ENCODE results near the gene IER2. TPM values are rescaled to one million over a fixed set of nuclear protein-coding genes. Genes with fewer than 3 reads are reported as not detected.

Gene IER2, protein sequence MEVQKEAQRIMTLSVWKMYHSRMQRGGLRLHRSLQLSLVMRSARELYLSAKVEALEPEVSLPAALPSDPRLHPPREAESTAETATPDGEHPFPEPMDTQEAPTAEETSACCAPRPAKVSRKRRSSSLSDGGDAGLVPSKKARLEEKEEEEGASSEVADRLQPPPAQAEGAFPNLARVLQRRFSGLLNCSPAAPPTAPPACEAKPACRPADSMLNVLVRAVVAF
- total RNA-seq: 62.9 and 67.9 TPM in 2 replicates

DNA sequence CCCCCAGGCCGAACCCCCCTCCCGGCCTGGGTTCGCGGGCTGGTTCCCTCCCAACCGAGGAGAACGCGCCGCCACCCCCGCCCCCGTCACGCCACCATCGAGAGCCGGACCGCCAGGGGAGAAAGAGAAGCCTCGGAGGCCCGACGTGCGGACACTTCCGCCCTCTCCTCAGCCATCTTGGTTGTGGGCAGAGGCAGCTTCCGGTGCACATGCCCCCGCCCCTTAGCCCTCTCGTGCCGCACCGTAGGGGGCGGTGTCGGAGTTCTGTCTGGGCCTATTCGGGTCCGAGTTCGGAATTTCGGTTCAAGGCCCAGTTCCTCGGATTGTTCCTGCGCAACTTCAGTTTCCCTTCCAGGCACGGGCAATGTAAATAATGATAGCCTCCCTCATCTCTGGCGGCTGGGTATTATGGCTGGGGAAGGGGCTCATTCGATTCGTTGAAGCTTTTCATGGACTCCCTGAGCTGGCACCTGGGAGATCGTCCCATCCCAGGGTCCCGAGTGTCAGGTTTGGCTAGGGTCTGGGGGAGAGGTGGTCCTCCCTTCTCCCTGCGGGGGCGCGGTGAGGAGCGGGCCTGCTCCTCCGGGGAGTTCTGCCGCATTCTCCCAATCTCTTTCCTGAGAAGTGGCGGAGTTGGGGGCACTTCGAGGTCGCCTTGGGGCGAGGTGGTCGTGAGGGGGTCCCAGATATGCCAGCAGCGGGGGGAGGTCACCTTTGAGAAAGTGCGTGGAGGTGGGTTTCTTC is at the start of gene IER2, which contains the start of gene STX10:
Gene IER2 (plus strand): TSS at position 225 of the 744 bp plus-strand sequence. CDS start 2,776 bp downstream, outside the sequence.
Gene STX10 (minus strand): TSS at position 189 of the 744 bp plus-strand sequence. CDS start 202 bp downstream, outside the sequence.

DNA sequence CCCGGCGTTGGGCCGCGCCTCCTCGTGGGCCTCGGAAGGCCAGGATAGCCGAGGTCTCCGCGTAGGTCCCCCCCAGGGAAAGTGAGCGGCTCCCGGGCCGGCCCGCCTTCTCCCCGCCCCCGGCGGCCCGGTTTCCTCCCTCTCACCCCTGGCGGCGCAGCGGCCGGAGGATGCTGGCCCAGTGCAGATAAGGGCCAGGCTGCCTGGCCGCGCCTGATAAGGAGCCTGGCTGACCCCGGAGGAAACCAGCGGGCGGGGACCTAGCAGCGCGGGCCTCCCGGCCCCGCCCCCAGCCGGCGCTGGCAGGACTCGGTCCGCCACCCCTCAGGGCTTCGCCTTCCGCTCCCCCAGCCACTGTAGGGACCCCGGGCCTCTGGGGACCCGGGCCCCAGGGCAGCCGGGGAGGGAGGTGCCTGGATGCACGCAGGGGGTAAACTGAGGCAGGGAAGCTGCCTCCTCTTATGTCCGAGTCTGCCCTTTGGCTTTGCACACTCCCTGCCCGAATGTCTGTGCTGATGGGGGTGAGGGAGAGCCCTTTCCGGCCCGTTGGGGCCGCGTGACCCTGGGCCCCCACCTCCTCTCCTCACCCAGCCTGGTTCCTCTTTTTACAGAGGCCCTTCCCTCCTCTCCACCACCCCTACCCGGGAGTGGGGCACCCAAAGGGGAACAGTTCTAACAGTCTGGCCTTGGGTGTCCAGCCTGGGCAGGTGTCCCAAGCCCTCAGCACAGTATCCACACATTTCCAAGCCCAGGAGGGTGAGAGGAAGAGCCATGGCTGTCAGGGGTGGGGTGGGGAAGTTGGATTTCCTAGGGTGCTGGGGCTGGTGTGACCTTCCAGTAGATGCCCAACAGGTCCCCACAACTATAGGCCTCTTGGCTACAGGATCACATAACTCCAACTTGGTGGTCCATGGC is 47.3 kb upstream of the IER2 start, which contains the start of gene LYL1:
Gene LYL1 (minus strand): TSS at position 193 of the 915 bp plus-strand sequence. CDS start 1,687 bp downstream, outside the sequence.

DNA sequence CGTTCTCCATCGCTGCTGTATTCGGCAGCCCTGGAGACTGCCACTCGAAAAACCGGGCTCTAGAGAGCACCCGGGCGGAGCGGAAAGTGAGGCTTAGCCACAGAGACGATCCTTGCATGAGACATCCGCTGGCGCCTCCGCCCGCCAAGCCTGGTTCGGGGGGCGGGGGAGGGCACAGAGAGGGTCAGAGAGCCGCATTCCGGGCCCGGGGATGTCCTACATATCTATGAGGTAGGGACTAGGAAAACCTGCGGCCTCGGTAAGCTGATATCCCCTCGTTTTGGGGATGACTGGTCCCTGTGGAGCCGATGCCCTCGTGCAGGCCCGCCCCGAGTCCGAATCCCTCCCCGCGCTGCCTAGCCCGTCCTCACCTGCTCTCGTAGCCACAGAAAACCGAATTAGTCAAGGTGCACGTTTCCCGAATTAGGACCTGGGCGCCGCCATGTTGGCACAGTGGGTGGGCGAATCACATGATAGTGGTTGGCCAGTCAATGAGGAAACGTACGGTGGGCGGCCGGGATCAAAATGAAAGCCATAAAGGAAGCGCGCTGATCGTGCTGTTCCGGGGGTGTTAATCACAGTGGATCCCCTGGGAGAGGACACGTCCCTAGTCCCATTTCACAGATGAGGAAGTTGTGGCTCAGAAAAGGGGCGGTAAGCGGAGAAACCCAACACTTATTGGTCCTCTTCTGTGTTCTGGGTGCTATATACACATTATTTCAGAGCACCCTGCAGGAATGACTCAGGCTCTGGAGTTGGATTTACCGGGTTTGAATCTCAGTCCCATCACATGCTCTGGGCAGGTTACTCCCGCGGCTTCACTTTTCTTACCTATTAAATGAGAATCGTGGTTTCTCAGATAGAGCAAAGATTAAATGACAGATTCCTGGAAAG is 33.7 kb upstream of the IER2 start, which contains the start of gene TRMT1:
Gene TRMT1 (minus strand): TSS at position 459 of the 894 bp plus-strand sequence. CDS start 341 bp downstream, at position 118.

DNA sequence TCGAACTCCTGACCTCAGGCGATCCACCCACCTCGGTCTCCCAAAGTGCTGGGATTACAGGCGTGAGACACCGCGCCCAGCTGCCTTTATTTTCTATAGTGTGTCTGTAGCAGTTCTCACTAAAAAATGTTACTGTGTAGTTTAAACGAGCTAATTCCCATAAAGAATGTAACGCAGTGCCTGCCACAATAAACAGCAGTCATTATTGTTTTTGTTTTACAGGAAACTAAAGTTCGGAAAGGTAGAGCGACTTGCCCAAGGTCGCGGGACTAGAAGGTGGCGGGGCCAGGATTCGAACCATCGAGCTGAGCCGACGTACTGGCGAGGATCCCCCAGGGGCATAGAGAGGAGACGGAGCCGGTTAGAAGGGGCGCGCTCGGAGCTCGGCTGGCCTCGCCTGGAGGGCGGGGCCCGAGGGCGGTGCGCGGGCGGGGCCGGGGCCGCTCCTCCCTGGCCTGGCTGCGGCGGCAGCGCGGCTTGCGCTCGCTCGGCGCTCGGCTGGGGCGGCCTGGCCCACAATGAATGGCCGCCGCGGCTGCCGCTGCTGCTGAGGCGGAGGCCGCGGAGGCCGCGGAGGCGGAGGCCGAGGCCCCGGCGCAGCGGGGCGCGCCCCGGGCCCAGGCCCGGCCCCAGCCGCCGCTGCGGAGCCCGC is 32.3 kb upstream of the IER2 start, which contains the start of gene NACC1:
Gene NACC1 (plus strand): TSS at position 493 of the 652 bp plus-strand sequence. CDS start 16,944 bp downstream, outside the sequence.

Other genes starting within 250 kb of the IER2 start
- gene SYCE2, start 231.1 kb upstream of the IER2 start, total RNA-seq: 0.74 and 0.84 TPM in 2 replicates
- gene FARSA, start 216.7 kb upstream of the IER2 start, total RNA-seq: 72.5 and 72.7 TPM in 2 replicates
- gene CALR, start 211.8 kb upstream of the IER2 start, total RNA-seq: 1,083 and 1,086 TPM in 2 replicates
- gene RAD23A, start 204.5 kb upstream of the IER2 start, total RNA-seq: 138 and 145 TPM in 2 replicates
- gene GADD45GIP1, start 193.2 kb upstream of the IER2 start, total RNA-seq: 63.0 and 81.9 TPM in 2 replicates
- gene DAND5, start 180.8 kb upstream of the IER2 start, total RNA-seq: not detected in 2 replicates
- gene NFIX, start 154.9 kb upstream of the IER2 start, total RNA-seq: 41.0 and 42.9 TPM in 2 replicates
- gene LYL1, start 47.6 kb upstream of the IER2 start, total RNA-seq: 3.2 and 3.3 TPM in 2 replicates
- gene TRMT1, start 33.7 kb upstream of the IER2 start, total RNA-seq: 33.6 and 37.0 TPM in 2 replicates
- 73.7 and 79.7 TPM in 2 replicates for gene NACC1, start 32.1 kb upstream of the IER2 start, total RNA-seq
- 81.5 and 91.0 TPM in 2 replicates for gene STX10, start within 50 bp of the IER2 start, total RNA-seq